ENCODE data around the gene CTBP1. TPM values are rescaled to one million over a fixed set of nuclear protein-coding genes. Genes with fewer than 3 reads are reported as not detected.

The CTBP1 gene
- total and polyA plus RNA-seq, 2 of the 8 experiments (the other 6 are each of a cell fraction or from before 2014, with no cell fraction given) = 128 to 185 TPM

GRCh38 chr4:1164956-1165545 is 83.9 kb downstream of the CTBP1 start (continued):
- TF ChIP-seq CHD2 (IDR thresholded peaks at IDR 0.05; ENCODE audit: low read length) = no peak
- TF ChIP-seq EZH2 (IDR thresholded peaks at IDR 0.05; ENCODE audit: low read depth, low read length, severe bottlenecking) = no peak
- no peak for TF ChIP-seq JUND (IDR thresholded peaks at IDR 0.05; ENCODE audit: low read length)
- no peak for TF ChIP-seq TAF1 (IDR thresholded peaks at IDR 0.05; ENCODE audit: low read depth, low read length)
- no peak for TF ChIP-seq SP2 (IDR thresholded peaks at IDR 0.05; ENCODE audit: low read length)
- TF ChIP-seq POU5F1 (IDR thresholded peaks at IDR 0.05; ENCODE audit: low read depth, low read length) = no peak
- no peak for TF ChIP-seq CREB1 (IDR thresholded peaks at IDR 0.05)
